H1 (cell line): ENCODE results near the gene MMS19. TPM values are rescaled to one million over a fixed set of nuclear protein-coding genes. Genes with fewer than 3 reads are reported as not detected.
A peak's percentile ranks its signal among the peaks of the same experiment; 100 is the strongest.

Source experiments
- BACH1 ChIP-seq: IDR thresholded peaks from 2 replicates; pipeline ENCODE4 v1.6.1; 2012; ENCODE audit warnings: low read length, improper control_type of control experiment
- BRCA1 ChIP-seq: IDR thresholded peaks from 2 replicates; pipeline ENCODE4 v1.6.1; 2012; ENCODE audit warnings: low read depth, low read length, improper control_type of control experiment
- CEBPB ChIP-seq: IDR thresholded peaks from 2 replicates; pipeline ENCODE4 v1.6.1; 2012; ENCODE audit warnings: low read depth, low read length
- EGR1 ChIP-seq: IDR thresholded peaks from 2 replicates; pipeline ENCODE4 v1.6.1; 2011; ENCODE audit warnings: low read depth, low read length, borderline replicate concordance
- GABPA ChIP-seq: IDR thresholded peaks from 2 replicates; pipeline ENCODE4 v1.6.1; 2011; ENCODE audit warnings: mild to moderate bottlenecking, low read length, moderate library complexity, borderline replicate concordance; ENCODE audit not compliant: insufficient read depth
- GTF2F1 ChIP-seq: IDR thresholded peaks from 2 replicates; pipeline ENCODE4 v1.6.1; 2012; ENCODE audit warnings: low read depth, low read length, improper control_type of control experiment, borderline replicate concordance
- HDAC2 ChIP-seq, 2 experiments: fragments of 300-600 bp in 1 of 2; sonication (generic) in 1 of 2; IDR thresholded peaks; 2 replicates each; pipeline ENCODE4 v1.6.1; 2011 to 2012; ENCODE audit warnings: low read depth in 2 of 2, low read length in 2 of 2, mild to moderate bottlenecking in 2 of 2, moderate library complexity in 2 of 2, borderline replicate concordance in 1 of 2, inconsistent platforms in 1 of 2
- HDAC6 ChIP-seq: IDR thresholded peaks from one replicate; pipeline ENCODE4 v1.7.1; 2012; ENCODE audit warnings: low read depth, mild to moderate bottlenecking, inconsistent platforms, low read length, moderate library complexity
- JUND ChIP-seq: IDR thresholded peaks from 2 replicates; pipeline ENCODE4 v1.6.1; 2011; ENCODE audit warnings: mild to moderate bottlenecking, improper control_type of control experiment, low read length
- KDM4A ChIP-seq: IDR thresholded peaks from one replicate; pipeline ENCODE4 v1.7.1; 2012; ENCODE audit warnings: low read depth, mild to moderate bottlenecking, moderate library complexity, low read length, inconsistent platforms; ENCODE audit not compliant: severe bottlenecking
- KDM5A ChIP-seq: fragments of 200-600 bp; IDR thresholded peaks from 2 replicates; pipeline ENCODE4 v1.7.1; 2012; ENCODE audit warnings: mild to moderate bottlenecking, low read length, inconsistent platforms, mixed read lengths
- MAFK ChIP-seq: IDR thresholded peaks from 2 replicates; pipeline ENCODE4 v1.6.1; 2012; ENCODE audit warnings: low read depth, mild to moderate bottlenecking, improper control_type of control experiment, low read length
- NANOG ChIP-seq: IDR thresholded peaks from 2 replicates; pipeline ENCODE4 v1.6.1; 2011; ENCODE audit warnings: low read length, low read depth, mild to moderate bottlenecking, inconsistent platforms; ENCODE audit not compliant: insufficient read depth, poor library complexity, severe bottlenecking
- NRF1 ChIP-seq: IDR thresholded peaks from 2 replicates; pipeline ENCODE4 v1.6.1; 2011; ENCODE audit warnings: mild to moderate bottlenecking, low read depth, low read length, improper control_type of control experiment
- PHF8 ChIP-seq: fragments of 200-600 bp; sonication (generic); conservative IDR thresholded peaks from 2 replicates; pipeline ENCODE4 v1.7.1; 2012; ENCODE audit warnings: low read depth, mild to moderate bottlenecking, inconsistent platforms, low read length, moderate library complexity
- POLR2A ChIP-seq, 2 experiments: IDR thresholded peaks; 1 replicate in 1 of 2; 2 replicates in 1 of 2; pipeline ENCODE4 v1.6.1; 2011; ENCODE audit warnings: low read depth in 2 of 2, low read length in 2 of 2, mild to moderate bottlenecking in 2 of 2; ENCODE audit errors: control extremely low read depth in 1 of 2
- RBBP5 ChIP-seq: IDR thresholded peaks from 2 replicates; pipeline ENCODE4 v1.7.1; 2012; ENCODE audit warnings: low read depth, mild to moderate bottlenecking, inconsistent platforms, low read length, moderate library complexity, borderline replicate concordance
- RXRA ChIP-seq: IDR thresholded peaks from 2 replicates; pipeline ENCODE4 v1.6.1; 2011; ENCODE audit warnings: low read depth, mild to moderate bottlenecking, low read length, moderate library complexity; ENCODE audit not compliant: insufficient read depth
- SP1 ChIP-seq: IDR thresholded peaks from 2 replicates; pipeline ENCODE4 v1.6.1; 2011; ENCODE audit warnings: low read depth, low read length
- TAF1 ChIP-seq: IDR thresholded peaks from 2 replicates; pipeline ENCODE4 v1.6.1; 2011; ENCODE audit warnings: mild to moderate bottlenecking, low read depth, low read length
- TBP ChIP-seq: IDR thresholded peaks from 2 replicates; pipeline ENCODE4 v1.6.1; 2011; ENCODE audit warnings: low read depth, low read length, improper control_type of control experiment
- TCF12 ChIP-seq: IDR thresholded peaks from 2 replicates; pipeline ENCODE4 v1.6.1; 2011; ENCODE audit warnings: low read depth, mild to moderate bottlenecking, low read length
- USF2 ChIP-seq: IDR thresholded peaks from 2 replicates; pipeline ENCODE4 v1.6.1; 2011; ENCODE audit warnings: low read length, improper control_type of control experiment
- YY1 ChIP-seq: IDR thresholded peaks from 2 replicates; pipeline ENCODE4 v1.6.1; 2011; ENCODE audit warnings: low read depth, mild to moderate bottlenecking, low read length
- polyA plus RNA-seq, 7 experiments: library from polyadenylated mRNA; depleted of rRNA in 3 of 7; stranded (reverse) in 5 of 7; unstranded in 2 of 7; fragments of >200 nt in 5 of 7; fragments of 200-250 nt in 2 of 7; gene quantifications; 1 replicate in 5 of 7; 2 replicates in 1 of 7; 4 replicates in 1 of 7; pipeline versions ENCODE4 v1.2.1 to v1.2.3, GENCODE V29; 2011 to 2013; ENCODE audit warnings: missing spikeins in 2 of 7, mixed read lengths in 2 of 7
- total RNA-seq: library from RNA; stranded (reverse); fragmentation: NEBNext Ultra II Directional; extraction: Animal tissue kit (Norgen Biotek cat#: 25700); gene quantifications from 2 replicates; pipeline ENCODE4 v1.2.1, GENCODE V29; 2021

MMS19 gene
- total and polyA plus RNA-seq, 2 of the 8 experiments (the other 6 are each of a cell fraction or from before 2014, with no cell fraction given): 130 to 221 TPM

GRCh38 chr10:97445722-97446639, 52.2 kb downstream of the MMS19 start, which contains the start of the genes EXOSC1 and ZDHHC16 (continued):
- TF ChIP-seq GABPA (no peak), MAFK (no peak), HDAC6 (no peak), NRF1 (peak; percentile 86), JUND (no peak), BACH1 (no peak), KDM4A (peak; percentile 75), CEBPB (no peak), TAF1 (peak; percentile 73), YY1 (peak; percentile 94), TBP (peak; percentile 63), BRCA1 (no peak), RXRA (no peak), PHF8 (peak; percentile 100), SP1 (peak; percentile 97), GTF2F1 (peak; percentile 33; the same call in 1 of the 2 replicates), USF2 (peak; percentile 46), NANOG (no peak), RBBP5 (peak; percentile 68; the same call in 1 of the 2 replicates), HDAC2 (IDR thresholded peaks at IDR 0.05; ENCODE audit: borderline replicate concordance in 1 of 2, low read depth in 2 of 2, low read length in 2 of 2) (peak in 1 of 2 experiments; percentile 97; a peak in 2 of 4 replicates), POLR2A (IDR thresholded peaks at IDR 0.05; ENCODE audit: control extremely low read depth in 1 of 2, low read depth in 2 of 2, low read length in 2 of 2) (peak; percentile 63 to 86), TCF12 (no peak), KDM5A (peak; percentile 88), EGR1 (peak; percentile 99)
